ENCODE results near the gene HKDC1.
"Not testable (repeated sequence)": the region's sequence is repeated elsewhere in the genome, so short reads cannot be mapped to it uniquely, and the experiment has no call there.

The HKDC1 gene

DNA sequence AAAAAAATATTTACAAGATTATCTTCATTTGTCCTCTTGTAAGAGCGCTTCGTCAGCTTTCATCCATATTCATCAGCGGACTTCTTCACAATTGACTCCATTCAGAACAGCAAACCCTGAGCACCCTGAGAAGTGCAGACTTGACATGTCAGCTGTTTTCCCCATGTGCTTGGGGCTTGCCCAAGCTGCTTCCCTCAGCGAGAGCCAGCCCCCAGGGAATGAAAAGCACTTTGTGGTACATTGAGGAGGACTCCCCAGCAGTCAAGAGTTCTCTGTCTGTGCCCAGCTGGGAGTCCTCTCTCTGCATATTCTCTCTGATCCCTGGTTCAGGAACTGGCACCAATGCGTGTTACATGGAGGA lies 22.7 kb downstream of the HKDC1 start:
- no peak for DNase-seq

DNA sequence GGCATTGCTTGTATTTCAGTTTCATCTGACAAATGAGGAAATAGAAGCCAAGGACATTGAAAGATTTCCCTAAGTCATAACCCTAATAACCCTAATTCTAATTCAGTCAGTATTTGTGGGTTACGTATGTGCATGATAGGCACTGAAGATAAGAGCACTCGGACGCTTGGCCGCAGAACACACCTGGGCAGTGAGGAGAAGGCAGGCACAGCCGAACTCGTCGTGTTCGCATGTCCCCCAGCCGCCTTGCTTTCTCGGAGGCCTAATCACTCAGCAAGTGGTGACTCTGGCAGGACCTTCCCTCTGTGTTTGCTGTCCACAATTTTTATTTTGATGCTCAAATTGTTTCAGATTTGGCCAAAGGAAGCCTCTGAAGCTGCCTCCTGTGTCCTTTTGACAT lies 23.7 kb downstream of the HKDC1 start:
- no peak for DNase-seq

DNA sequence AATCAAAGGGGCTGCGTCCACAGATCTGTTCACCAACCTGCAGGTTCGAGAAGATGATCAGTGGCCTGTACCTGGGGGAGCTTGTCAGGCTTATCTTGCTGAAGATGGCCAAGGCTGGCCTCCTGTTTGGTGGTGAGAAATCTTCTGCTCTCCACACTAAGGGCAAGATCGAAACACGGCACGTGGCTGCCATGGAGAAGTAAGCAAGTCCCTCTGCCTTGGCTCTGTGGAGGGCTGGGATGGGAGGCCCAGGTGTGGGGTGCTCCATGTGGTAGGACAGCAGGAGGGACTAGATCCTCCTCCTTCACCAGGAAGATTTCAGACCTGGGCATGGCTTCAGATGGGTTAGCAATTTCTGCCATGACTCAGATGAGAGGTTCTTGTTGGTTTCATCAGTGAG lies 25.9 kb downstream of the HKDC1 start:
- DNase-seq, result no peak

DNA sequence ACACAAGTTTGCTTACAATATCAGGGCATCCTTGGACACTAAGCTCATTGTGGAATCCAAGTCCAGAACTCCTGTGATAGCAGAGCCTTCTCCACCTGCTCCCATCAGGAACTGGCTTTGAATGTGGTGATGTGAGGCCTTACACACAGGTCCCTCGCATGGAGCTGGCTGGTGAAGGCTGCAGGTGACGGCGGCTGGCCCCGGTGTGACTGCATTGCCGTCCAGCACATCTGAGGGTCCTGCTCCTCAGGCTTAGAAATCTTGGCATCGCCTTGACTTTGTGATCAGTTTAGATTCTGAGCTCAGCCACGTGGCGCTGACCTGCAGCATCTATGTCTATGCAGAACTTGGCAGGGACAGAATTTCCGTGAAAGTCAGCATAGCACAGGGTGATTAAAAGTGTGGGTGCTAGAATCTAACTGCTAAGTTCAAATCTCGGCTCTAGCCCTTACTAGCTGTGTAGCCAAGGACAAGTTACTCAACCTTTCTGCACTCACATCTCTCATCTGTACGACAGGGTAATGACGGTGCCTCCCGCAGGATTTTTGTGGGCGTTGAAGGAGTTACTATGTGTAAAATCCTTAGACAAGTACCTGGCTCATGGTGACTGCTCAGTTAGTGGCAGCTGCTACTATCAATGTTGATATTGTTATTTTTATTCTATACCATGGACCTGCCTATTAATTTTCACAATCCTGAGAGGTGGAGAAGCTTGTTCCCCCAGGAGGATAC lies 26.6 kb downstream of the HKDC1 start:
- no peak for DNase-seq

DNA sequence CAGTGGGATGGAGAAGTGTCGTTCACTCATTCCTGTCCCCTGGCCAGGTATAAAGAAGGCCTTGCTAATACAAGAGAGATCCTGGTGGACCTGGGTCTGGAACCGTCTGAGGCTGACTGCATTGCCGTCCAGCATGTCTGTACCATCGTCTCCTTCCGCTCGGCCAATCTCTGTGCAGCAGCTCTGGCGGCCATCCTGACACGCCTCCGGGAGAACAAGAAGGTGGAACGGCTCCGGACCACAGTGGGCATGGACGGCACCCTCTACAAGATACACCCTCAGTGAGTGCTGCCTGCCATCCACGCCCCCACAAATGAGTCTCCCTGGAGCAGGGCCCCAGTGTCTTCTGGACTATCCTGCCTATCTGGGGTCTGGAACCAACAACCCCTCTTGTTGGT lies 27.2 kb downstream of the HKDC1 start:
- no peak for DNase-seq

DNA sequence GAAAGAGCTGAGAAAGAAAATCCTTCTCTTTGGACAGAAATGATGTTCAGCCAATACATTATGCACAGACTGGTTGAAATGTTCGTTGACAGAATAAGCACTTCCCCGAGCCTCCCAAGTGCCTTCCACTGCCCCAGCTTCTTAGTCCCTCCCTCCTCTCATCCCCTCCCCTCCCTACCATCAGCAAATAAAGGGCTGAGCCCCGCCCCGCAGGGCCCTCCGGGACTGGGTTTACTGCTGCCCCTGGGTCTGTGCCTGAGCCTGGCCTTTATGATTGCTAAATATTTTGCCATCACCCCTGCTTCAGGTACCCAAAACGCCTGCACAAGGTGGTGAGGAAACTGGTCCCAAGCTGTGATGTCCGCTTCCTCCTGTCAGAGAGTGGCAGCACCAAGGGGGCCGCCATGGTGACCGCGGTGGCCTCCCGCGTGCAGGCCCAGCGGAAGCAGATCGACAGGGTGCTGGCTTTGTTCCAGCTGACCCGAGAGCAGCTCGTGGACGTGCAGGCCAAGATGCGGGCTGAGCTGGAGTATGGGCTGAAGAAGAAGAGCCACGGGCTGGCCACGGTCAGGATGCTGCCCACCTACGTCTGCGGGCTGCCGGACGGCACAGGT lies 28.1 kb downstream of the HKDC1 start:
- DNase-seq, result no peak

DNA sequence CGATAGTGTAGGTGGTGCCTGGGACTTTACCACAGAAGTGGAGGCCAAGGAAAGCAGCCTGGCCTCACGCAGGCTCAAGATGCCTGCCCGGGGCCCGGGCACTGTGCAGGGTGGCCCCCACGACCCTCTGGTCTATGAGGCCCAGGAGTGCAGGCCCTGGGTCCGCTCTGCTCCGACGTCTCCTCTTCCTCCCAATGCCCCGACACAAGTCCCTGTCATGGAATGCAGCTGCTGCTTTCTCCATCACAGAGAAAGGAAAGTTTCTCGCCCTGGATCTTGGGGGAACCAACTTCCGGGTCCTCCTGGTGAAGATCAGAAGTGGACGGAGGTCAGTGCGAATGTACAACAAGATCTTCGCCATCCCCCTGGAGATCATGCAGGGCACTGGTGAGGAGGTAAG lies 29.9 kb downstream of the HKDC1 start:
- DNase-seq, result no peak

DNA sequence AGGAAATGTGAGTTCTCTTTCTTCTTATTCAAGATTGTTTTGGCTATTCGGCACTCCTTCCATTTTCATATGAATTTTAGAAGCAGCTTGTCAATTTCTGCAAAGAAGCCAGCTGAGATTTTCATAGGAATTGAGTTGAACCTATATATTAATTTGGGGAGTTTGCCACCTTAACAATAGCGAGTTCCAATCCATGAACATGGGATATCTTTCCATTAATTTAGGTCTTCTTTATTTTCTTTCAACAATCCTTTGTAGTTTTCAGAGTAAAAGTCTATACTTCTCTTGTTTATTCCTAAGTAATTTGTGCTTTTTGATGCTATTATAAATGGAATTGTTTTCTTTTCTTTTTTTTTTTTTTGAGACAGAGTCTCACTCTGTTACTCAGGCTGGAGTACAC lies 31.3 kb downstream of the HKDC1 start:
- DNase-seq, result not testable (repeated sequence)

DNA sequence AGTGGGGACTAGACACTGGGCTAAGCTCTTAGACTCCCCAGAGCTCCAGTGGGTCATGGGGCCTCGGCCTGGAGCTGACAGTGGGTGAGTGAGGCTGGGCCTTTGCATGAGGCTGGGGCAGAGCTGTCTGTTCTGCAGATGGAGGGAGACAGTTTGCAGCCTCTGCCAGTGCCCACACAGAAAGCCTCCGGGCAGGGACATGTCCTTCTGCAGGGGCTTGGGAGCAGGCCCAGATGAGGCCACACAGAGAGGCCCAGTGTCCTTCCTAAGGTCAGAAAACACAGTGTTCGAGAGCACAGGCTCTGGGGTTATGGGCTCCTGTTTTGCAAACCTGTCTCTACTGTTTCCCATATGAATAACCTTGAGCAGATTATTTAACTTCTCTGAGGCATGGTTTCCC lies 33.0 kb downstream of the HKDC1 start:
- no peak for DNase-seq

DNA sequence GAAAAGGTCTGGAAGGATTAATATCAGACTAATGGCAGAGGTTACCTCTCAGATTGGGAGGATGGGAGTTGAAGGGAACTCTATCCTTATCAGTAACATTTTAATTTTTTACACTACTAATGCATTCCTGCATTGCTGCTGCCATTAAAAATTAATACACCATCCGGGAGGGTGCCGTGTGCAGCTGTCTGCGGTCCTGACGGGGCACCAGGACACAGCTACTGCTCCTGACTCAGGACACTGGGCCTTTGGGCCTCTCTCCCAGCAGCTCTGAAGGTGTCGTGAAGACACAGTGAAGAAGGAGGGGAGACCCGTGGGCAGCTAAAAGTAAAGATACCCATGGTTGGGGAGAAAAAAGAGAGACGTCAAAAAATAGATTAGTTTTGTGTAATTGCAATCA lies 34.7 kb downstream of the HKDC1 start:
- DNase-seq, result no peak

DNA sequence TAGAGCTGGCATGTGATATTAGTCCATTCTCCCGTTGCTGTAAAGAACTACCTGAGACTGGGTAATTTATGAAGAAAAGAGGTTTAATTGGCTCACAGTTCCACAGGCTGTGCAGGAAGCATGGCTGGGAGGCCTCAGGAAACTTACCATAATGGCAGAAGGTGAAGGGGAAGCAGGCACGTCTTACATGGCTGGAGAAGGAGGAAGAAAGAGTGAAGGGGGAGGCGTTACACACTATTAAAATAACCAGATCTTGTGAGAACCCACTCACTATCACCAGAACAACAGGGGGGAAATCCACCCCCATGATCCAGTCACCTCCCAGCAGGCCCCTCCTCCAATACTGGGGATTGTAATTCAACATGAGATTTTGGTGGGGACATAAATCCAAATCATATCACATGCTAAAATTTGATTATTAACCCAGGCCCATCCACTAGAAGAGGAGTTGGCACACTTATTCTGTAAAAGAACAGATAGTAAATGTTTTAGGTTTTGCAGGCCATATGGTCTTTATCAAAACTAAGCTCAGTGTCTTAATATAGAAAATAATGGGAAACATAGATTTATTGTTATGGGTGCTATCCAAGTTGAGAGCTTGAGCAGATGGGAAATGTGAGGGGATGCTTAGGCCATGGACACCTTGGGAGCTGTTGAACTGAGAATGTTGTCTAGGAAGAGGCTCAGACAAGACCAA lies 39.6 kb downstream of the HKDC1 start:
- no peak for DNase-seq

DNA sequence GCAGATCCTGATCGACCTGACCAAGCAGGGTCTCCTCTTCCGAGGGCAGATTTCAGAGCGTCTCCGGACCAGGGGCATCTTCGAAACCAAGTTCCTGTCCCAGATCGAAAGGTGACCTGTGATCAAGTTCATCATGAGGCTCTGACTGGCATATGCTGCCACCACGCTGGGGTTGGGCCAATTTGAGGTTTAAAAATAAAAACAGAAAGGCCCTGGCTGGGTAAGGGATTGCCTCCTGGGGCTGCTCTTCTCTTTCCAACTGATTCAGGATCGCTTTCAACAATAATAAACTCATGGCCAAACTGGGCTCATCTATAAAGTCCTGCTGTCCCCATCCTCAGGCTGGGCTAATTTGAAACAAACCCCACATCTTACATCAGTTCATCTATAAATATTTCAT lies 41.1 kb downstream of the HKDC1 start:
- no peak for DNase-seq

DNA sequence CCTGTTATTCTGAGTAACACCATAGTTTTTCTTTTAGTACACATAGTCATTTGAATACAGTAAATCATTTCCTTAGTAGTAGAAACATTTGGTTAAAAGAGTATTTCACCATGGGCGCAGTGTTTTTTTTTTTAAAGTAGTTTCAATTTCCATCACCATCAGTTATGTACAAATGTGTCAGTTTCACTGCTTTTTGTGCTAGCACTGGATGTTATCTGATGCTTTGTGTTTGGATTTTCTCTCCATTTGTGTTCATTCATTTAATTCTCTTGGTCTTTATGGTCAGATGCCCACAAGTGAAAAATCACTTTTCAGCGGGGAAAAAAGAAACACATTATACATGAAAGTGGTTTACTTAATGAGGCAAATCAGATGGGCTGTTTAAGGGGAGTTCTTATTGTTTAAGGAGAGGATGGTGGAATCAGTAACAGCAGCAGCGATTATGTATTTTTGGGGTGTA lies 42.2 kb downstream of the HKDC1 start:
- DNase-seq, result no peak

DNA sequence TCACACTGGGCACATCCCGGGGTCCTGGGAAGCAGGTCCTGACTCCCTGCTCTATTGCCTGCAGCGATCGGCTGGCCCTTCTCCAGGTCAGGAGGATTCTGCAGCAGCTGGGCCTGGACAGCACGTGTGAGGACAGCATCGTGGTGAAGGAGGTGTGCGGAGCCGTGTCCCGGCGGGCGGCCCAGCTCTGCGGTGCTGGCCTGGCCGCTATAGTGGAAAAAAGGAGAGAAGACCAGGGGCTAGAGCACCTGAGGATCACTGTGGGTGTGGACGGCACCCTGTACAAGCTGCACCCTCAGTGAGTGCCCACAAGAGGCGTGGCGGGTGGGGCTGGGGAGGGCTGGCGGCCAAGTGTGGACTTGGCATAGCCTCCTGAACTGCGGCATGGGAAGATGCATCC lies 45.4 kb downstream of the HKDC1 start:
- no peak for DNase-seq

DNA sequence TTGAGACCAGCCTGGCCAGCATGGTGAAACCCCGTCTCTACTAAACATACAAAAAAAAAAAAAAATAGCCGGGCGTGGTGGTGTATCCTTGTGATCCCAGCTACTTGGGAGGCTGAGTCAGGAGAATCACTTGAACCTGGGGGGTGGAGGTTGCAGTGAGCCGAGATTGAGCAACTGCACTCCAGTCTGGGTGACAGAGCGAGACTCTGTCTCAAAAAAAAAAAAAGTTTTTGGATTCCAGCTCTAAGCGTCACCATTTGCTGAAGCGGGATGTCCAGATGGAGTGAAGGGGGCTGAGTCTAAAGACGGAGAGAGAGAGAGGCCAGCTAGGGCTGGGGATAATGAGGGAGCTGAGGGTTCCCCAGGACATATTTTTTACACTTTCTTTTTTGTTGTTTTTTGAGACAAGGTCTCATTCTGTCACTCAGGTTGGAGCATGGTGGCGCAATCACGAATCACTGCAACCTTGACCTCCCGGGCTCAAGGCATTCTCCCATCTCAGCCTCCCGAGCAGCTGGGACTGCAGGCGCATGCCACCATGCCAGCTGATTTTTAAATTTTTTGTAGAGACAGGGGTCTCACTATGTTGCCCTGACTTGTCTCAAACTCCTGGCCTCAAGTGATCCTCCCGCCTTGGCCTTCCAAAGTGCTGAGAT lies 48.8 kb downstream of the HKDC1 start:
- DNase-seq, result no peak

DNA sequence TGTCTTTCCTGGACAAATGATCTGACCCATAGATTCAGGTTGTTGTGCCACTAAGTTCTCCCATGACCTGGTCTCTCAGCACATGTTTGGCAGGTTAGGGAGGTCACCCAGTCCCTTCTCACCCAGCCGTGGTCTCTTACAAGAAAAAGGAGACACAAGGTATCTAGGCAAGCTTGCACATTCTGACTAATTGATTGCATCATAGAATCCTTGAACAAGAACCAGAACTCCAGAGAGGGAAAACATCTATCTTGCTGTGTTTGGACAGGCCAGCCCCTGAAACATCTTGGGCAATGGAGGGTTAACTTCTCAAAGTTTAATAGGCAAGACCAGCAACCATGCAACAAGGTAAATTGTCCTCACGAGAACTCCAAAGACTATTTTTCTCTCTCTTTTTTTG lies 49.6 kb downstream of the HKDC1 start:
- DNase-seq, result no peak

DNA sequence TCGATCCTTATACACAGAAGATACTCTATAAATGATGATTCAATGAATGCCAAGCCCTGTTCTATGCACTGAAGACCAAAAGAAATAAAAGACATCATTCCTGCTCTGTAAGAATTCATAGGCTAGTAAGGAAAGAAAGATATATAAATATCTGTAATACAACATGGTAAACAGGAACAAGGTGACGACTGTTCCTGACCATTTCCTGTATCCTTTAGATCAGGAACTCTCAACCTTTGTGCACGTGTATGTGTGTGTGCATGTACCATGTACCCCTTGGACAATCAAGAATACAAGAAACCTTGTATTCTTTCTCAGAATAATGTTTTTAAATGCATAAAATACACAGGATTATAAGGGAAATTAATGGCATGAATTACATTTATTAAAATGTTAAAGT lies 50.9 kb downstream of the HKDC1 start:
- DNase-seq, result no peak

DNA sequence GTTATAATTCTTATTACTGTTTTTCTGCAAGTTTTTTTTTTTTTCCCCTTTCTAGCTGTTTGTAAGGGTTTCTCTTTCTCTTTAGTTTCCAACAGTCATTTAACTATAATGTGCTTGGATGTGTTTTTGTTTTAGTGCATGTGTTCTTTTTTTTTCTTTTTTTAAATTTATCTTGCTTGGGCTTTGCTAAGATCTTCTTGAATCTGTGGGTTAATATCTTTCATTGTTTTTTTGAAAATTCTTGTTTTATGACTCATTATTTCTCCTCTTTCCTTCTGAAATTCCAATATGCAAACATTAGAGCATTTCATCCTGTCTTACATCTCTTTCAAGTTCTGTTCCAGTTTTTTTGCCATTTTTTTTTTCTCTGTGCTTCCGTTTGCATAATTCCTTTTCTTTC lies 52.5 kb downstream of the HKDC1 start:
- DNase-seq, result no peak

DNA sequence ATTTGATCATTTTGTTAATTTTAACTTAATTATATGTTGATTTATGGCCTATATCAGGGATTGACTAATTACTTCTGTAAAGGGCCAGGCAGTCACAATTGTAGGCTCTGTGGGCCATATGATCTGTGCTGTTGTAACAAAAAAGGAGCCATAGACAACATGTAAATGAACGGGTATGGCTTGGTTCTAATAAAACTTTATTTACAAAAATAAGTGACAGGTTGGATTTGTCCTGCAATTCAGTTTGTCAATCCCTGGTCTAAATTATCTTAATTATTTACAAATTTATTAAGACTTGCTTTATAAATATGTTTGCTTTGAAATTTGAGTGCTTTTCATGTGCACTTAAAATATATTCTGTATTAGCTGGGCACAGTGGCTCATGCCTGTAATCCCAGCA lies 55.3 kb downstream of the HKDC1 start:
- no peak for DNase-seq

DNA sequence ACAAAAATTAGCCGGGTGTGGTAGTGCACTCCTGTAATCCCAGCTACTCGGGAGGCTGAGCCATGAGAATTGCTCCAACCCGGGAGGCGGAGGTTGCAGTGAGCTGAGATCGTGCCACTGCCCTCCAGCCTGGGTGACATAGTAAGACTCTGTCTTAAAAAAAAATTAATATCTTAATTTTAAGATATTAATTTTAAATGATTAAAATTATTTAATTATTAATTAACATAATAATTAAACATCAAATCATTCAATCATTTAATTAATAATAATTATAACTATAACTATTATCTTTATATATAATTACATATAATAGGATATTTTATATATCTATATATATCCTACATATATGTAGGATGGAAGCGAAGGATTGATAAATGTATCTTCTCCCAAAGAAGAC lies 56.4 kb downstream of the HKDC1 start:
- no peak for DNase-seq

DNA sequence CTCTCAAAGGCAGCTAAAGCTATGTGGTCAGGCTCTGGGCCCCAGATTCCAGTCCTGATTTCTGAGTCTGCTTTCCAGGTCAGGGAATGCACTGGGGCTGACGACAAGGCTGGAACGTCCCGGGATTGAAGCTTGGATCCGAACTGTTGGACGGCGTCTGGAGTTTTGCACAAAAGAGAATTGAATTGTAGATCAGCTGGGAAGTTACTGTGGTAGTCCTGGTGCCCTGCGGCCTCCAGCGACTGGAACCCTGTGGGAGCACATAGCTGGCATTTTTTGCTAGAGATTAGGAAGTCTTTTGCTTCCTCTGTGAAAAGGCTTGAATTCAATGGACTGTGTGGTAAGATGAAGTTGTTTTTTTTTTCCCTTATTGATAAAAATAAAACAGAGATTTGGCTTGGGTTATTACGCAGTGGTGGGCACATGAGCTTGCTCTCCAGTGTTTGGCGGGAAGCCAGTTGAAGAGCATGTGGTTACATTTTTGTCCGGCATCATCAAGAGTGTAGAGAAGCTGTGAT lies 58.4 kb downstream of the HKDC1 start, which contains the start of gene HK1:
HK1 (plus strand) TSS at position 51 of the 518 bp plus-strand sequence.
- DNase-seq, result no peak

DNA sequence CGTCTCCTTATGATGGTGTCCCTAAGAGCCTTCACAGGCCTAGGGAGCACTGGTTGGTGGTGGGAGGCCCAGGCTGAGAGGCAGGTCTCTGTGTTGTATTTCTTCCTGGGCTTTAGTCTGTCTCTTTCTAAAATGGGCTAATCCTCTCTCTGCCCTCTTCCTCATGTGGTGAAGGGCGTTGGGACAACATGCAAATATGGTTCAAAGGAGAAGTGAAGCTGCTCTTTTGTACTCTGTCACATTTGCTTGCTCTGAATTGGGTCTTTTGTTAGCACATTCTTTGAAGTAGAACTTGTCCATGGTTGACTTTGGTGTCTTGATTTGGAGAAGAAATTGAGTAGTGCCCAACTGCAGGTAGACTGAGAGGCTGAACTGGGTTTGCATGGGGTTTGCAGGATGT lies 59.0 kb downstream of the HKDC1 start:
- no peak for DNase-seq
